ENCODE results near the gene IFFO2. TPM values are rescaled to one million over a fixed set of nuclear protein-coding genes. Genes with fewer than 3 reads are reported as not detected.

IFFO2 gene
- polyA plus RNA-seq, 6 donors from 2014 or later, result 0.09 to 3.2 (median 1.4) TPM

DNA sequence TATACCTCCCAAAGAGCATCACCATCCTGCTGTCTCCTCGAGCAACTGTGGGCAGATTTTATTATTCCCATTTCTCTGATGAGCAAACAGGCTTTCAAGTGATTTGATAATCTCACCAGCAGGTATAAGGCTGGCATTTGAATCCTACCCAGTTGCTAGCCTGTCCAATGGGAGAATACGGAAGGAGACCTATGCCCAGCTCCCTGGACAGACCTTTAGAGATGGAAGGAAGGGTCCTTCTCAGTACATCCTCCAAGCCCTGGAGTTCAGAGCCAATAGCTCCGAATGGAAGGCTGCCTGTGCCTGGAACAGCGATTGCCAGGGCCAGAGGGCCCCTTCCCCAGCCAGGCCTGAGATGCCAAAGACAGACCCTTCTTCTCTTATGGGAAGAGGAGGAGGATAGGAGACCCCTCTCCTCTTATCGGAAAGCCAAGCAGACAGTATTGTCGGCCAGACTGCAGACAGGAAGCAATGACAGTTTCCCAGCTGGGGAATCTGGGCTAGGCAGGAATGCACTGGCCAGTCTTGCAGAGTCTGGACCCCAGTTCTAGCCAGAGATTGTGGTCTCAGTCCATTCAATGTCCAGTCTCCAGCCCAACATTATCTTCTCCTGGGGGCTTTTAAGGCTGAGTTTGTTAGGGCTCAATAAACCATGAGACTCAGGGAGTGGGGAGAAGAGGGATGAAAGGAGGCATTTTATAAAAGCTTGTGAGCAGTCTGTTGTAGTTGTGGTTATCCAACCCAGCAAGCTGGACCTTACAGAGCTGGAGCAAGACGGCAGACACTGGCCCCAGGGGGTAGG, 2.0 kb downstream of the IFFO2 start:
- H3K4me1 Mint-ChIP-seq, result peaks cover 52 to 69% (median 61%) of the 10 kb centered on the region in 3 donors
- peak overlapping the region in 5 of 6 donors; percentile 22 to 100 (median 81) for H3K27ac Mint-ChIP-seq
- ATAC-seq (ENCODE audit: low read depth in 2 of 2), result no peak
- no peaks in the 10 kb centered on the region for H3K9me3 Mint-ChIP-seq
- peak overlapping the region; percentile 73 to 92 (median 88) for H3K4me3 Mint-ChIP-seq
- H3K27me3 Mint-ChIP-seq, result peaks cover 0 to 18% (median 6%) of the 10 kb centered on the region in 3 donors
- no peak for DNase-seq
- no peaks in the 10 kb centered on the region for H3K36me3 Mint-ChIP-seq

DNA sequence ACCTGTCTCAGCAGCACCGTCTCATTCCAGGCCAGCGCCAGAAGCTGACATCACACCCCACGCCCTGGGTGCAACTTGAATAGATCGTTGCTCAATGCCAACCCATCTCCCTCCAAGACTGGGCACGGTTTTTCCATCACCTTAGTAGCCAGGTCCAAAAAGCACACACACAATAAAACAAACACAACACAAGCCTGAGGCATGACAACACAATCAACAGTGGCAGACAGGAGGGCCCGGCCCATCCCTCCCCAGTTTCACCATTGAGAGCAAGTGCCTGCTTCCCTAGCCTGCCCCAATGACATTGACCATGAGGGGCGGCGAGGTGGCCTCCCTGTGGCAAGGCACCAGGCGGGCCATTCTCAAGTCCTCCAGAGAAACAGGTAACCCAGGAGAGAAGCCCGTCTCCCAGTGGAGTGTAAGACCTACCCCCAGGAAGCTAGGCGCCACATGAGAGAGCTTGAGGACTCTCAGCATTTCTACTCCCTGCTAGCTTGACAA, 2.7 kb downstream of the IFFO2 start:
- Mint-ChIP-seq H3K27me3 (peaks cover 0 to 13% (median 6%) of the 10 kb centered on the region in 3 donors), H3K4me3 (peak overlapping the region; percentile 26 to 92 (median 84)), H3K36me3 (no peaks in the 10 kb centered on the region), H3K27ac (peak overlapping the region in 4 of 6 donors; percentile 57 to 100 (median 64)), H3K4me1 (peaks cover 56 to 76% (median 68%) of the 10 kb centered on the region in 3 donors), H3K9me3 (no peaks in the 10 kb centered on the region)
- ATAC-seq (ENCODE audit: low read depth in 2 of 2) (no peak), DNase-seq (no peak)

DNA sequence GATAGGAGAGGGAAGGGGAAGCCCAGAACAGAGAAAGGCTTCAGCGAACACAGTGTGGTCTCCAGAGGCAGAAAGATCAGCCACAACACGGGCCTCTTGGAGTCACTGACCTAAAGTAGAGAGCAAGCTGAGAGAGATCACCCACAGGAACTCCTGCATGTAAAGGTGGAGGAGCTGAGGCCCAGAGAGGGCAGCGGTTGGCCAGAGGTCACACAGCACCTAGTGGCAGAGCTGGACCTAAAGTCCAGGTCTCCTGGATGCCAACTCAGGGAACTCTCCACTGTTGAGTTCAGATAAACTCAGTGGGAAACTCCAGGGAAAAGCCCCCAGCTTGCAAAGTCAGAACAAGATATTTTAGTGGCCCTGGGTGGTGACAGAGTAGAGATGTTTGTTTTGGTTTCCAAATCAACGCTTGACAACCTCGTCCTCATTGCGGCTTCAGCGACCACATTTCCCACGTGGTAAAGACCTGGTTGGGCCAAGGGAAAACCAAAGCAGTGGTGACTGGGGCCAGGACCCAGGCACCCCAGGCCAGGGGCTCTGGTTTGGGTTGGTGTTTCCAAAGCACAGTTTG, 4.6 kb downstream of the IFFO2 start:
- Mint-ChIP-seq H3K27ac (peak overlapping the region; percentile 99 to 100 (median 100)), H3K27me3 (no peaks in the 10 kb centered on the region), H3K9me3 (no peaks in the 10 kb centered on the region), H3K4me3 (peak overlapping the region; percentile 73 to 96 (median 90)), H3K36me3 (no peaks in the 10 kb centered on the region), H3K4me1 (peaks cover 62 to 85% (median 74%) of the 10 kb centered on the region in 3 donors)
- peak; percentile 54 to 56 for ATAC-seq (ENCODE audit: low read depth in 2 of 2)
- peak; percentile 77 for DNase-seq

DNA sequence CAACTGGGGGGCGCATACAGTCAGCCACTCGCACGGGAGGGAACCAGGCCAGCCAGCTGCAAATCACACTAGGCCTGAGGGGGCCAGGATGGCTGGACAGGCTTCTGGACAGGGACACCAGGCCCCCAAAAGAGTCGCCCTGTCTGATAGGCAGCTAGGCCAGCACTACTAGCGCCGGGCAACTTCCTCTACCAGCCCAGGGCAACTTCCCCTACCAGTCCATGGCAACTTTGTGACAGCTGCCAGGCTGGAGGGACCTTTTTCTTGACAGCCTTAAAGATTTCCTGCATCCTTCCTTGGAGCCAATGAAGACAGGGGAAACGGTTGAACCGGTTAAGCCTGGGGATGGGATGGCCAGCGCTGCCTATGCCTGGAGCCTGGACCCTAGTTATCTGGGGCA, 5.1 kb downstream of the IFFO2 start:
- DNase-seq (peak; percentile 67), ATAC-seq (ENCODE audit: low read depth in 2 of 2) (peak; percentile 51)
- H3K36me3 Mint-ChIP-seq, result no peaks in the 10 kb centered on the region
- no peaks in the 10 kb centered on the region for H3K27me3 Mint-ChIP-seq
- peak overlapping the region; percentile 73 to 96 (median 90) for H3K4me3 Mint-ChIP-seq
- H3K9me3 Mint-ChIP-seq, result no peaks in the 10 kb centered on the region
- H3K27ac Mint-ChIP-seq, result peak overlapping the region; percentile 99 to 100 (median 100)
- H3K4me1 Mint-ChIP-seq, result peaks cover 63 to 89% (median 74%) of the 10 kb centered on the region in 3 donors

DNA sequence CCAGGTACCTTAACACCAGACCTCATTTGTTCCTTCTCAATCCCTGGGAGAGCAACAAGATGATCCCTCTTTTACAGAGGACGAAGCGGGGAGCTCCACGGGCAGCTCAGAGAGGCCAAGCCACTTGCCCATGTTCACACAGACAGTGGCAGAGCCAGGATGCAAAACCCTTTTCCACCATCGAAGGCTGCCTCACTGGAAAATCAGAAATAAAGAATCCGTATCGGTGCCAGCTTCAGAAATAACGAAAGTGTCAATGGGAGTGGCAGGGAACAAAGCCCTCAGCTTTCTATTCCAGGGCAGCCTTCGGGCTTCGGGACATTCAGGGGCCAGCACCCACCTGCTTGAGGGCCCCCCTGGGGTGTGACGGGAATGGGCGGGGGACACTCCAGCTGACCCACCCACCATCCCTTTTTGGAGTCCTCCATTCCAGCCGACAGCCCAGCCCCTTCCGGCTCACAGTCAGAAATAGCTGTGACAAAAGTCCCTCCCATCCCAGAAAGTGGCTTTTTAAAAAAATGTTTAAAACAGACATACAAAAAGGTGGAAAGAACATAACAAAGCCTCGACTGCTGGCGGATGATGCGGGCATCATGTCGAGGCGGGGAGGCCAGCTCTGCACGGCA, 6.0 kb downstream of the IFFO2 start:
- Mint-ChIP-seq H3K4me3 (peak overlapping the region; percentile 73 to 96 (median 90)), H3K36me3 (no peaks in the 10 kb centered on the region), H3K9me3 (no peaks in the 10 kb centered on the region), H3K27me3 (no peaks in the 10 kb centered on the region), H3K4me1 (peaks cover 67 to 94% (median 78%) of the 10 kb centered on the region in 3 donors), H3K27ac (peak overlapping the region; percentile 99 to 100 (median 100))
- DNase-seq (no peak), ATAC-seq (ENCODE audit: low read depth in 2 of 2) (no peak)

DNA sequence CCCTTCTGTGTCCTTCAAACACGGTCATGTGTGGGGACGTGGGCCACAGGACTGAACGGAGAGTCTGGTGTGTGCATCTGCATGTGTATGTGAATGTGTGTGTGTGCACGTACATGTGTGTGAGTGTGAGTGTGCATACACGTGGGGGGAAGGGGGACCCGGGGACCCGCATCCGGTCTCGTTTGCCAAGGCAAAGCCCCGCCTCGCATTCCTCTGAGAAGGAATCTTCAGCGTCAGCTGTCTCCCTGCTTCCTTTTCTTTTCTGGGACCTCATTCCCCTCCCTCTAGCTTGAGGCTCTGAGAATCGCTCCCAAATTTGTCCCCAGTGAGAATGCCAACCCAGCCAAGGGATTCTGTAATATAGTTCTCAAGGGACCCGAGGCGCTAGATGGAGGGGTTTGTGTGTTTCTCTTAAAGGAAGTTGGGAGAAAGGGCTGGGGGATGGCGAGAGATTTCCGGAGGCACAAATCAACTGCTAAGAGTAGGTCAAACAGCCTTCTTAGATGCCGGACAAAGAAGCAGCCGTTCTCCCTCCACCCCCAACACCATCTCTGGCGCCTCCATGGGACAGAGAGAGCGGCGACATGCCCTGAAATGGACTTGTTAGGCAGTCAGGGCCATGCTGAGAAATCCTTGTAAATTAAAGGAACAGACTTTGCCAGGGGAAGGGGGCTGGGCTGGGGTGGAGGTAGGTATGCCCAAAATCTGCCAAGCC, 6.6 kb downstream of the IFFO2 start:
- Mint-ChIP-seq H3K27me3 (no peaks in the 10 kb centered on the region), H3K9me3 (no peaks in the 10 kb centered on the region), H3K4me3 (peak overlapping the region; percentile 73 to 96 (median 90)), H3K4me1 (peaks cover 68 to 95% (median 79%) of the 10 kb centered on the region in 3 donors), H3K36me3 (no peaks in the 10 kb centered on the region), H3K27ac (peak overlapping the region; percentile 99 to 100 (median 100))
- no peak for DNase-seq
- ATAC-seq (ENCODE audit: low read depth in 2 of 2), result no peak

DNA sequence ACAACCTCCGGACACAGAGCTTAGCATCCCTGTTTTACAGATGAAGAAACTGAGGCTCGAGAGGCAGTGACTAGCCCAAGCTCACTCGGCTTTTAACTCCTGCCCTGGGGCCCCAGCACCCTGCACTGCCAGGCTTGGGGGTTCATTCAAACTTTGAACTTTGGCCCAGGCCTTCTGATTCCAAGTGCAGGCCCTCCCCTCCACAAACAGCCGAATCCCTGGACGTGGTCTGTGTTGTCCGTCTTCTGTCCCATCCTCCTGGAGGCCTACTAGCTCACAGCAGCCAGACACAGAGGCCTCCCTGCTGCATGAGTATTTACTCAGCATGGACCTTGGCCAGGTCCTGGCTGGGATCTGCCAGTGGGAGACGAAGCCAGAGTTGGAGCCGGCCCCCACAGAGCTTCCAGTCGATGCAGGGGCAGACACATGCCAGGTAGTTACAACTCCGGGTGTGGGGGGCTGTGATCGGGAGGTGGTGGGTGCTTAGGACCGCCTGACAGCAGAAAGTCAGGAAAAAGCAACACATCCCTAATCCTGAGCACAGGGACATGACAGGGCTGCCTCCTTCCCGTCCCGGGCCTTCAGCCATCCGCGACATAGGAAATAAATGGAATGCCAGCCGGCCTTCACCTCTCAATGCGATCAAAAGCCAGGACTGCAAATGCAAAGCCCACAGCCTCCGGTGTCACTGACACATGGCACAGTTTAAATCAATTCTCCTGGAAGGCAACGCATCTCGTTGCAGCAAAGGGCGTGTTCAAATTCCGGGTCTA, 7.4 kb downstream of the IFFO2 start:
- Mint-ChIP-seq H3K4me1 (peaks cover 66 to 92% (median 78%) of the 10 kb centered on the region in 3 donors), H3K36me3 (no peaks in the 10 kb centered on the region), H3K4me3 (peak overlapping the region; percentile 73 to 96 (median 90)), H3K27me3 (no peaks in the 10 kb centered on the region), H3K9me3 (no peaks in the 10 kb centered on the region), H3K27ac (peak overlapping the region; percentile 44 to 100 (median 99))
- ATAC-seq (ENCODE audit: low read depth in 2 of 2) (no peak), DNase-seq (no peak)

DNA sequence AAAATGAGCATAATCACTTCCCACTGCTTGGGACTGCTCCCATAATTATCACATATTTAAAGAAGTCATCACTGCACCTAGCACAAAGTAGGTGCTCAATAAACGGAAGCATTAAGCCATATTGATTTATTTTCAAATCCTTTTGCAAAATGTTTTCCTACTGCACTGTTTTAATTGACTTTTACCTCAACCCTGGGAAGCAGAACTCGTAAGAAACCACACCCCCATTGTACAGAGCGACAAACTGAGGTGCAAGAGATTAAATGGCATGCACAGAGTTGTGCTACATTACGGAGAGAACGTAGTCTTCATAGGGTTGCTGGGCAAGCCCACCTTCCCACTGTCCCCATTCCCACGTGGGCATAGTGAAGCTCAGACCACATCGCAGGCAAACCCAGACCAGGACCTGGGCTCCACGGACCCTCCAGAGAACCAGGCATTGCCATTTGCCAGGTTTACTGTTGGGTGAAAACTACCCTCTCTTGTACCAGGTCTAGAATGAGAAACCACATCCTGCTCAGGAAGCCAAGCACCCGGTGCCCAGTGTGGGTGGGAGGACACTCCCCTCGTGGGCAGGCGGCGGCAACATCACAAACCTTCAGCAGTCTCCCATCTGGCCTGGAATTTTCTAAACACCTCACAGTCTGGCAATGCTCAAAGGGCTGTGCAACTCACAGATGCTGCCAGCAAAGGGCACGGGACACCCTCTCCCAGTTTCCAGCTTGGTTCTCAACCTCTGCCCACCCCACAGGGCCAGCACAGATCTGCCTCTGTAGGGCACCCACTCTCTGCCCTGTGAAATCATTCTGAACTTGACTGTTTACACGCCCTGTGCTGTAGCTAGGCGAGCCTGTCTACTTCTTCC, 8.2 kb downstream of the IFFO2 start:
- H3K4me3 Mint-ChIP-seq, result peak overlapping the region; percentile 42 to 96 (median 88)
- peak overlapping the region; percentile 51 to 100 (median 89) for H3K27ac Mint-ChIP-seq
- H3K4me1 Mint-ChIP-seq, result peaks cover 67 to 86% (median 79%) of the 10 kb centered on the region in 3 donors
- no peaks in the 10 kb centered on the region for H3K27me3 Mint-ChIP-seq
- H3K9me3 Mint-ChIP-seq, result no peaks in the 10 kb centered on the region
- DNase-seq, result peak; percentile 58
- ATAC-seq (ENCODE audit: low read depth in 2 of 2), result no peak
- no peaks in the 10 kb centered on the region for H3K36me3 Mint-ChIP-seq

DNA sequence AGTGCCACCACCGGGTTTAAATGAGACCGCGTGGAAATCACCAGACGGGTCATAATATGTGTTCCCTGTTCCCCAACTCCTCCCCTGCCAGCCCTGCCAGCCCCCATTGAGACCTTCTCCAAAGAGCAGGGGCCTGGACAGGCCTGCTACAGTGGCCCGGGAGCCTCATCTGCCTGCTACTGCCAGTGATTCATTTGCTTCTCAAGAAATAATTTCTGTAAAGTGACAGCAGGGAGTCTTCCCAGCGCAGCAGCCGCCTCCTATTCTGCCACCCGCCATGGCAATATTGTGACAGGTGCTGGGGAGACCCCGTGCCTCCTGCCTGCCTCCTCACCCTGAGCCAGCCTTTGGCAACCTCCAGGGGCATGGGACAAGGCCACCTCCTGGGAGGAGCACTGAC, 8.9 kb downstream of the IFFO2 start:
- peaks cover 66 to 79% (median 79%) of the 10 kb centered on the region in 3 donors for H3K4me1 Mint-ChIP-seq
- no peak for DNase-seq
- H3K27ac Mint-ChIP-seq, result peak overlapping the region in 3 of 6 donors; percentile 61 to 69 (median 65)
- no peaks in the 10 kb centered on the region for H3K9me3 Mint-ChIP-seq
- H3K36me3 Mint-ChIP-seq, result no peaks in the 10 kb centered on the region
- peak overlapping the region in 5 of 8 donors; percentile 50 to 90 (median 65) for H3K4me3 Mint-ChIP-seq
- no peaks in the 10 kb centered on the region for H3K27me3 Mint-ChIP-seq
- no peak for ATAC-seq (ENCODE audit: low read depth in 2 of 2)

DNA sequence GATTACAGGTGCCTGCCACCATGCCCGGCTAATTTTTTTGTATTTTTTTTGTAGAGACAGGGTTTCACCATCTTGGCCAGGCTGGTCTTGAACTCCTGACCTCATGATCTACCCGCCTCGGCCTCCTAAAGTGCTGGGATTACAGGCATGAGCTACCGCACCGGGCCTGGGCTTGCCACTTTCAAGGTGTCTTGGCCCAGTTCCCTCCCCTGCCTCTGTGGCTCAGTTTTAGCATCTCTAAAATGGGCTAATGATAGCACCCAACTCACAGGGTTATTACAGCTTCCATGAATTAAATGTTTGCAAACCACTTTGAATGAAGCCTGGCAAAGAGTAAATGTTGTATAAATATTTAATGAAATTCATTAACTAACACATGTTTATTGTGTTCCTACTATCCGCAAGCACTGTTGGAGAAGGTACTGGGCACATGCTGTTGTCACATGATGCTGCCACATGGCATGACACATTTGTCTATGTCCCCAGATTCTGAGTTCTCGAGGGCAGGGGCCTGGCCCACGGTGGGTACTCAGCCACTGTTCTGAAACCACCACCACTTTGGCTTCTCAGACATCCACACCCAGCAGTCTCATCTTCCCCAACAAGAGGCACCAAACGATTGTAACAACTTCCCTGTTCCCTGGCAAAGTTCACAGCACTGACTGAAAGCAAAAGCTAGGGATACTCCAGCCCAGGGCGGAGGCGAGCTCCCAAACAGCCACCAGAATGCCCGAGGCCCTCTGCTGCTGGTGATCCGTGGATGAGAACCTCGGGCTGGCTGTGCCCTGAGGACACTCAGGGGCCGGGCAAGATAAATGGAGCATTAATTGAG, 9.7 kb downstream of the IFFO2 start:
- H3K27ac Mint-ChIP-seq, result peak overlapping the region in 5 of 6 donors; percentile 22 to 82 (median 66)
- peaks cover 59 to 75% (median 71%) of the 10 kb centered on the region in 3 donors for H3K4me1 Mint-ChIP-seq
- no peaks in the 10 kb centered on the region for H3K36me3 Mint-ChIP-seq
- no peaks in the 10 kb centered on the region for H3K27me3 Mint-ChIP-seq
- ATAC-seq (ENCODE audit: low read depth in 2 of 2) (no peak), DNase-seq (no peak)
- no peaks in the 10 kb centered on the region for H3K9me3 Mint-ChIP-seq
- peak overlapping the region in 5 of 8 donors; percentile 15 to 65 (median 50) for H3K4me3 Mint-ChIP-seq

DNA sequence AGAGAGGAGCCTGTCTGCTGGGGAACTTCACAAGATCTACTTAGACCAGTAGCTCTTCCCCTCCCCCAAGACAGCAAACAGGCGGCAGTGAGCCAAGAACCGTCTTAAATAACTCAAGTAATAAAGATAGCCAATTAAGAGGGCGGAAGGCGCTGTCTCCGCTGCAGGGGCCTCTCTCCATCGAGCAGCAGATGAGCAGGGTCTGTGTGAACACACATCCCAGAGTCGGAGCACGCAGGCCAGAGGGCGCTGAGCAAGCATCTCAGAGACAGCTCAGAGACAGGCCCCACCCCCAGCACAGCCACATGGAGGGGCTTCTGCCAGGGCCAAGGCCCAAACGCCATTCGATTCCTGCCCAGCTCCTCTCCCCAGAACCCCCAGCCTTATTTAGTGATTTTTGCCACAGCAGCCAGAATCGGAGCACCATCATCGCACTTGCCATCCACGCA, 11.1 kb downstream of the IFFO2 start:
- no peaks in the 10 kb centered on the region for H3K9me3 Mint-ChIP-seq
- H3K4me3 Mint-ChIP-seq, result peak overlapping the region in 2 of 8 donors; percentile 32 to 39
- H3K4me1 Mint-ChIP-seq, result peaks cover 53 to 61% (median 60%) of the 10 kb centered on the region in 3 donors
- H3K36me3 Mint-ChIP-seq, result no peaks in the 10 kb centered on the region
- no peaks in the 10 kb centered on the region for H3K27me3 Mint-ChIP-seq
- ATAC-seq (ENCODE audit: low read depth in 2 of 2), result no peak
- no peak overlapping the region for H3K27ac Mint-ChIP-seq
- no peak for DNase-seq
